ENCODE data around the gene TGFBR2. TPM values are rescaled to one million over a fixed set of nuclear protein-coding genes. Genes with fewer than 3 reads are reported as not detected.

Gene TGFBR2
- total RNA-seq, 4 donors from 2014 or later: 10.1 to 114 (median 48.7) TPM

DNA sequence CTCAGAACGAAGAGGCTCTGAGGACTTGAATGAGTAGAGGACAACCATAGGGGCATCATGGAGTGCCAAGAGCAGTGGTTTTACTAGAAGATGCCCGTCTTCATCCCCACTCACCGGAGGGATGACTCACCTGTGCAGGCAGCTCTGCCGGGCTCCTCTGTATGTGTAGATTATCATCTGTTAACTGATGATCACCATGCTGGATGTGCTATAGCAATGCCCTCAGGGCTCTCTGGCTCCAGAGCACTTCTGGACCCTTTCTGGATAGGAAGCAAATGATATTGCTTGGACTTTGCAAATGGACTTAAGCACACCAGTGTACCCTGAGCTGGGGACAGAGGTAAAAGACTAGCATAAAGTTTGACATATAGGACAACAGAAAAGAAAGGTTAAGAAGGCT, 10.2 kb upstream of the TGFBR2 start:
- Histone ChIP-seq H3K4me3 (no peak overlapping the region), H3K36me3 (no peaks in the 10 kb centered on the region), H3K27ac (no peak overlapping the region), H3K4me1 (peaks cover 0 to 30% (median 0%) of the 10 kb centered on the region in 3 donors), H3K27me3 (no peaks in the 10 kb centered on the region), H3K9me3 (no peaks in the 10 kb centered on the region)
- intact Hi-C loops (cut with DNase I): no loop called here
- DNase-seq: no peak
- 51 to 57% methylated on average over 3 to 4 of the region's 4 CpGs for WGBS, 2 donors
- no peak for TF ChIP-seq POLR2A (IDR thresholded peaks at IDR 0.05)
- TF ChIP-seq, protein P1, sequence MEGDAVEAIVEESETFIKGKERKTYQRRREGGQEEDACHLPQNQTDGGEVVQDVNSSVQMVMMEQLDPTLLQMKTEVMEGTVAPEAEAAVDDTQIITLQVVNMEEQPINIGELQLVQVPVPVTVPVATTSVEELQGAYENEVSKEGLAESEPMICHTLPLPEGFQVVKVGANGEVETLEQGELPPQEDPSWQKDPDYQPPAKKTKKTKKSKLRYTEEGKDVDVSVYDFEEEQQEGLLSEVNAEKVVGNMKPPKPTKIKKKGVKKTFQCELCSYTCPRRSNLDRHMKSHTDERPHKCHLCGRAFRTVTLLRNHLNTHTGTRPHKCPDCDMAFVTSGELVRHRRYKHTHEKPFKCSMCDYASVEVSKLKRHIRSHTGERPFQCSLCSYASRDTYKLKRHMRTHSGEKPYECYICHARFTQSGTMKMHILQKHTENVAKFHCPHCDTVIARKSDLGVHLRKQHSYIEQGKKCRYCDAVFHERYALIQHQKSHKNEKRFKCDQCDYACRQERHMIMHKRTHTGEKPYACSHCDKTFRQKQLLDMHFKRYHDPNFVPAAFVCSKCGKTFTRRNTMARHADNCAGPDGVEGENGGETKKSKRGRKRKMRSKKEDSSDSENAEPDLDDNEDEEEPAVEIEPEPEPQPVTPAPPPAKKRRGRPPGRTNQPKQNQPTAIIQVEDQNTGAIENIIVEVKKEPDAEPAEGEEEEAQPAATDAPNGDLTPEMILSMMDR (IDR thresholded peaks at IDR 0.05): no peak

DNA sequence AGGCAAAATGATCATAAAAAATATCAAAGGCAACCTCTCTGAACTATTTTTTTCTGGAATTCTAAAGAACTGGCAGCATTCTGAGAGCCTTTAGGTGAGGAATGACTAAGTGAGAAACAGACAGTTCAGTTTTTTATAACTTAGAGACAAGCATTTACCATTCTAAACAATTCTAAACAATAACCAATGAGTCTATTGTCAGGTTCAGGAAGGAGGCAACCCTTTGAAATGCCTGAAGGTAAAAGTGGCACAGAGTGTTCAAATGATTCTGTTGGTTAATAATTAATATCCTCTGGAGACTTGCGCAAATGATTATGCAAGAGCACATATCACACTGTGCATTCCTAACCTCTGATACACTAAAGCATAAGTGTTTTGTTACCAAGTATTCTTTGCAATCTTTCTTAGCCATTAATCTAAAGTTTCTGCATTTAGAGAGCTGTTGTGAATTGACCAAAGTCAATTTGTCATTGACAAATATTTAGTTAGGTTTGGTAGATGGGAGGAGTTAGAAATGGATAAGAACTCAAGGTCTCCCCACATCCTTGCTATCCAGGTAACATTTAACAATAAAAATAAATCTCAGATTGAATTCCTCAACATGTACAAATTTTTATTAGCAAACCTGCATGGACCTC, 9.2 kb upstream of the TGFBR2 start:
- Histone ChIP-seq H3K4me3 (no peak overlapping the region), H3K36me3 (no peaks in the 10 kb centered on the region), H3K4me1 (peaks cover 0 to 36% (median 0%) of the 10 kb centered on the region in 3 donors), H3K27ac (peak overlapping the region in 3 of 4 donors; percentile 18 to 43 (median 26)), H3K9me3 (no peaks in the 10 kb centered on the region), H3K27me3 (no peaks in the 10 kb centered on the region)
- 16 to 26% methylated on average over 1 of the region's 1 CpG for WGBS, 2 donors
- no peak for TF ChIP-seq POLR2A (IDR thresholded peaks at IDR 0.05)
- TF ChIP-seq, protein P1 (IDR thresholded peaks at IDR 0.05): no peak
- DNase-seq: no peak
- intact Hi-C loops (cut with DNase I): no loop called here

DNA sequence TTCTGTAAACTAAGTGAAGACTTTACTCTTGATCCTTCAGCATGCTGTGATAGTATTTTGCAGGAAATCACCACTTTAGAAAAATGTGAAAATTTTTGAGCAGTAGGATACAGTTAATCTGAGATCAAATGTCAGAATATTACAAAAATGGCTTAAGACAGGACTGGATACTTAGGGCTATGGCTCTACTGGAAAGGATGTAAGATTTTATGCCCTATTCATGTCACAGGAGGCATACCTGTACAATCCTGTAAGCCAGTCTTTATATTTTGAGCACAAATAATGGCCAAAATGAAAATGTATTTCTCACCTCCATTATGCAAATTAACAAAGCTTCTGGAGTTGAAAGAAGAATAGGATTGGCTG, 8.6 kb upstream of the TGFBR2 start:
- H3K4me1 ChIP-seq: peaks cover 0 to 36% (median 0%) of the 10 kb centered on the region in 3 donors
- no peak for DNase-seq
- no peaks in the 10 kb centered on the region for H3K27me3 ChIP-seq
- no peaks in the 10 kb centered on the region for H3K36me3 ChIP-seq
- TF ChIP-seq, protein P1 (IDR thresholded peaks at IDR 0.05): no peak
- TF ChIP-seq POLR2A (IDR thresholded peaks at IDR 0.05): no peak
- H3K4me3 ChIP-seq: no peak overlapping the region
- no peaks in the 10 kb centered on the region for H3K9me3 ChIP-seq
- intact Hi-C loops (cut with DNase I): no loop called here
- H3K27ac ChIP-seq: peak overlapping the region in 3 of 4 donors; percentile 18 to 43 (median 24)

DNA sequence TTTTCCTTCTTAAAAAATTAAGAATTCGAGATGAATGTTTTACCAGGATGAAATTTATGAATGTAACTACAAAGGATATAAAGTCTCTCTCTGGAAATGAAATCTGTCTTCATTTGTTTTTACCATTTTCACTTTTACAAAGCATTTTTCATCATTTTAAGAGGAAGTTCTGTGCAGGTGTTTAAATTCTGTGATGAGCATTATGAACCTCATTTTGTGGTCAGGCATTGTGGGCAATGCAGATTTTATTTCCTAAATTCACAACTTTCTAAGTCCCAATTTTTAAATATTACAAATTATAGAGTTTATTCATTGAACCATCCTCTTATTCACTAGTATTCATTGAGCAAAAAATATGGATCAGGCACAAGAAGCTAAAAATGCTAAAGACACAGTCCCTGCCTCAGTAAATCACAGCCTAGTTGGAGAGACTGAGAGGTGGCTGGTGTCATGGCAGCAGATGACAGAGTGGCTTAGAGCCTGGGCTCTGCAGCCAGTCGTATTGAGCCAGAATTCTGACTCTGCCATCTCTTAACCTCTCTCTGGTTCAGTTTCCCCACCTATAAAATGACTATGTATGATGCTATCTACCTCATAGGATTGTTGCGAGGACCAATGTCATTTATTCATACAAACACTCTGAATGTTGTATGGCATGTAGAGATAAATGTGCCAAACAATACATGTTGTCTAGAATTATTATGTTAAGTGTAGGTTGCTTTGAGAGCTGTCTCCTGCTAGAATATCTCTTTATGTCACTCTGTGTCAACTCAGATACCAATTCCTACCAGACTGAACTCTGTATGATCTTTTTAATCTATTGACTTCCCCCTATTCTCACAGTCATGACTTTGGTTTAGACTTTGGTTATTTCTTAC, 7.5 kb upstream of the TGFBR2 start:
- no peaks in the 10 kb centered on the region for H3K9me3 ChIP-seq
- H3K27me3 ChIP-seq: peaks cover 0 to 4% (median 0%) of the 10 kb centered on the region in 4 donors
- no peak overlapping the region for H3K4me3 ChIP-seq
- H3K4me1 ChIP-seq: peaks cover 0 to 36% (median 0%) of the 10 kb centered on the region in 3 donors
- TF ChIP-seq POLR2A (IDR thresholded peaks at IDR 0.05): no peak
- TF ChIP-seq, protein P1 (IDR thresholded peaks at IDR 0.05): no peak
- 79 to 88% methylated on average over 3 of the region's 3 CpGs for WGBS, 2 donors
- H3K27ac ChIP-seq: no peak overlapping the region
- H3K36me3 ChIP-seq: no peaks in the 10 kb centered on the region
- intact Hi-C loops (cut with DNase I): no loop called here
- DNase-seq: no peak

DNA sequence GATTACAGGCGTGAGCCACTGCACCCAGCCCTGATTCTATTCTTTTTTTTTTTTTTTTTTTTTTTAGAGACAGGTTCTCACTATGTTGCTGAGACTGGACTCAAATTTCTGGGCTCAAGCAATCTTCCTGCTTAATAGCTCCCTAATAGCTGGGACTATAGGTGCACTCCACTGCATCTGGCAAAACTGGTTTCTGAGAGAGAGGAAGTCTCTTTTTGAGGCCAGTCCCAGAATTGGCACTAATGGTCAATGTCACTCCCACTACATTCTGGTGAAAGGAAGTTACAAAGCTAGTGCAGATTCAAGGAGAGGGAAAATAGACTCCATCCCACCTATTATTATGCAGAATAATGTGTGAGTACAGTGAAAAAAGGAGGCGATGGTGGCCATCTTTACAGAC, 5.8 kb upstream of the TGFBR2 start:
- no peak for DNase-seq
- Histone ChIP-seq H3K27ac (no peak overlapping the region), H3K4me1 (peaks cover 0 to 42% (median 6%) of the 10 kb centered on the region in 3 donors), H3K9me3 (no peaks in the 10 kb centered on the region), H3K27me3 (peaks cover 0 to 15% (median 0%) of the 10 kb centered on the region in 4 donors), H3K36me3 (no peaks in the 10 kb centered on the region), H3K4me3 (no peak overlapping the region)
- 58 to 78% methylated on average over 2 of the region's 2 CpGs for WGBS, 2 donors
- intact Hi-C loops (cut with DNase I): no loop called here
- no peak for TF ChIP-seq POLR2A (IDR thresholded peaks at IDR 0.05)
- TF ChIP-seq, protein P1 (IDR thresholded peaks at IDR 0.05): no peak

All from esophagus squamous epithelium (tissue), 5 donors.